Measurements from ENCODE around the gene NCAPD3. TPM values are rescaled to one million over a fixed set of nuclear protein-coding genes. Genes with fewer than 3 reads are reported as not detected.
A peak's percentile ranks its signal among the peaks of the same experiment; 100 is the strongest.
"Not testable (repeated sequence)": the region's sequence is repeated elsewhere in the genome, so short reads cannot be mapped to it uniquely, and the experiment has no call there.

The NCAPD3 gene
- total and polyA plus RNA-seq, 4 experiments from 2014 or later, result 14.3 to 41.8 (median 27.3) TPM

DNA sequence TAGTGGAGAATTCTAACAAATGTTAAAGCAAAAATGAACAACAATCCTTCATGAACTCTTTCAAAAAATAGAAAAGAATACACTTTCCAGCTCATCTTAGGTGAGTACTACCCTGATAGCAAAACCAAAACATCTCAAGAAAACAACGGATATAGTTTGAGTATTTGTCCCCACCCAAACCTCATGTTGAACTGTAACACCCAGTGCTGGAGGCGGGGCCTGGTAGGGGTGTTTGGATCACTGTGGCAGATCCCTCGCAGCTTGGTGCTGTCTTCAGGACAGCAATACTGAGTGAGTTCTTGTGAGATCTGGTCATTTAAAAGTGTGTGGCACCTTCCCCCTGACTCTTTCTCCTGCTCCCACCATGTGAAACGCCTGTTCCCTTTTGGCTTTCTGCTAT is 27.0 kb downstream of the NCAPD3 start:
- Histone ChIP-seq H3K9me3 (ENCODE audit: control insufficient read depth in 1 of 2, low read length in 2 of 2) (no peaks in the 10 kb centered on the region), H3K4me1 (ENCODE audit: insufficient read depth, low read length) (peaks cover 3% of the 10 kb centered on the region), H3K27ac (ENCODE audit: low read depth, low read length) (no peak overlapping the region), H3K27me3 (ENCODE audit: insufficient read depth, low read length) (no peaks in the 10 kb centered on the region), H3K36me3 (ENCODE audit: insufficient read depth, low read length) (peaks cover 16% of the 10 kb centered on the region), H3K4me3 (ENCODE audit: low read length in 2 of 2) (no peak overlapping the region)
- ChIA-PET POLR2A (ENCODE audit: partially characterized antibody) (interaction anchor here (1.2 to 1.7 kb wide), 3 partner anchors 28 to 57 kb away, joined by 3 to 8 read pairs (median 4); partner anchors contain the start of genes ACAD8, NCAPD3, THYN1 and VPS26B), CTCF (ENCODE audit: partially characterized antibody) (interaction anchor here (1.4 to 2.7 kb wide), 2 partner anchors 11 to 15 kb away, joined by 5 to 10 read pairs; no protein-coding TSS in a partner anchor)
- Mint-ChIP-seq H3K27me3 (no peaks in the 10 kb centered on the region), H3K36me3 (peaks cover 52 to 70% of the 10 kb centered on the region in 2 donors), H3K27ac (peak overlapping the region in 6 of 7 donors; percentile 76 to 96 (median 84)), H3K9me3 (no peaks in the 10 kb centered on the region), H3K4me1 (peaks cover 6 to 10% (median 8%) of the 10 kb centered on the region in 4 donors), H3K4me3 (peak overlapping the region in 7 of 8 donors; percentile 40 to 82 (median 49))
- intact Hi-C loops (cut with micrococcal nuclease), result no loop called here
- DNase-seq, result peak in 4 of 5 donors; percentile 9 to 31 (median 21)

DNA sequence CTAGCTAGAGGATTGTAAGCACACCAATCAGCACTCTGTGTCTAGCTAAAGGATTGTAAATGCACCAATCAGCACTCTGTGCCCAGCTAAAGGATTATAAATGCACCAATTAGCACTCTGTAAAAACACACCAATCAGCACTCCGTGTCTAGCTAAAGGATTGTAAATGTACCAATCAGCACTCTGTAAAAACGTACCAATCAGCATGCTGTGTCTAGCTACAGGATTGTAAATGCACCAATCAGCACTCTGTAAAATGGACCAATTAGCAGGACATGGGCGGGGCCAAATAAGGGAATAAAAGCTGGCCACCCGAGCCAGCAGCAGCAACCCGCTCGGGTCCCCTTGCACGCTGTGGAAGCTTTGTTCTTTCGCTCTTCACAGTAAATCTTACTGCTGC is 35.7 kb downstream of the NCAPD3 start:
- H3K27ac Mint-ChIP-seq; H3K27me3 Mint-ChIP-seq; DNase-seq; H3K4me3 ChIP-seq (ENCODE audit: low read length in 2 of 2); H3K4me1 ChIP-seq (ENCODE audit: insufficient read depth, low read length); H3K9me3 ChIP-seq (ENCODE audit: control insufficient read depth in 1 of 2, low read length in 2 of 2); POLR2A ChIA-PET (ENCODE audit: partially characterized antibody); H3K4me1 Mint-ChIP-seq; CTCF ChIA-PET (ENCODE audit: partially characterized antibody); H3K27me3 ChIP-seq (ENCODE audit: insufficient read depth, low read length); H3K27ac ChIP-seq (ENCODE audit: low read depth, low read length); H3K4me3 Mint-ChIP-seq; intact Hi-C loops (cut with micrococcal nuclease); H3K9me3 Mint-ChIP-seq: not testable (repeated sequence)
- peaks cover 78 to 82% of the 10 kb centered on the region in 2 donors for H3K36me3 Mint-ChIP-seq
- peaks cover 36% of the 10 kb centered on the region for H3K36me3 ChIP-seq (ENCODE audit: insufficient read depth, low read length)

DNA sequence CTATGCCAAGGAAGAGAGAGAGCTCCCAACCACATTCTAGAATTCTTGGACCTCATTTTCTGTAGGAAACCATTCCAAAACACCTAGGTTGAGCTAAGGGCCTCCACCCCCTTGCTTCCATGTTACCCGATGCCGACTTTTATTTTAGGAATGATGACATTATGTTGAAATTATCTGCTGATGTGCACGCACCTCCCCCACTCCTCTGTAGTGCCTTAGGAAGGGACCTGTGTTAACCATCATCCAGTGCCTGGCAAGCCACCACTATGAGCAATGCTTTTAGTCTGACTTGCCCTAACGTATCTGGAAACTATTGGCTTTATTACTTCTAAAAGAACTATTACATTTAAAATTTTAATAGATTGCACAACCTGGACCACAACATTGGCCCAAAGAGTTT is 42.1 kb downstream of the NCAPD3 start:
- Mint-ChIP-seq H3K4me3 (no peak overlapping the region), H3K27ac (no peak overlapping the region), H3K27me3 (no peaks in the 10 kb centered on the region), H3K36me3 (peaks cover 53 to 72% of the 10 kb centered on the region in 2 donors), H3K4me1 (no peaks in the 10 kb centered on the region), H3K9me3 (no peaks in the 10 kb centered on the region)
- Histone ChIP-seq H3K4me3 (ENCODE audit: low read length in 2 of 2) (no peak overlapping the region), H3K9me3 (ENCODE audit: control insufficient read depth in 1 of 2, low read length in 2 of 2) (no peaks in the 10 kb centered on the region), H3K4me1 (ENCODE audit: insufficient read depth, low read length) (no peaks in the 10 kb centered on the region), H3K27ac (ENCODE audit: low read depth, low read length) (no peak overlapping the region), H3K27me3 (ENCODE audit: insufficient read depth, low read length) (no peaks in the 10 kb centered on the region), H3K36me3 (ENCODE audit: insufficient read depth, low read length) (peaks cover 42% of the 10 kb centered on the region)
- ChIA-PET POLR2A (ENCODE audit: partially characterized antibody) (interaction anchor here (0.6 kb wide), 1 partner anchor 18 kb away, joined by 4 read pairs; no protein-coding TSS in a partner anchor), CTCF (ENCODE audit: partially characterized antibody) (interaction anchor here (1.1 to 1.6 kb wide), 3 partner anchors 8 to 132 kb away, joined by 3 to 5 read pairs (median 4); no protein-coding TSS in a partner anchor)
- no peak for DNase-seq
- intact Hi-C loops (cut with micrococcal nuclease), result no loop called here

DNA sequence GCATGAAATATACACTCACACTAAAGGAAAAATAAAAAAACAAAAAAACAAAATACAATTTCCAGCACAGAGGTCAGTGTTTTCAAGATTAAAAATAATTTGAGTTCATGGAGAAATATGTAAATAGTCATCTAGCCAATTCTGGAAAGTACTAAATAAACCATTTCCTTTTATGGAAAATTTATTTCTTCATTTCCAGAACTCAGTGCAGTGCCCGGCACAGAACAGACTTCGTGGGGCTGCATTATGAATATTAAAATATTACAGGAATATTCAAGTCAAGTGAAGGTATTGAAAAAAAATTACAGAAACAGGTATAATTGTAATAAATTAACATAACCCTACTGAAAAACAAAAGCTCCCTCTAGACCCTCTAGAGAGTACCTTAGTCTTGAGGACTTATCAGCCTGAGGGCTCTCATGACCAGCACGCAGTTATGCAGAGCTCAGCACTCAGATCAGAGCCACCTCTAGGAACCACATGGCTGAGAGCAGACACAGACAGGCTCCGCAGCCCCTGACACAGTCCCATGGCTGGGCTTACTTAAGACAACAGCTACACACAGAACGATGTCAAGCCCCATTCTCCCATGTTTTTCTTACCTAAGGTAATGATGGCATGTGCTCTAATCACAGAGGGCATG is 45.6 kb downstream of the NCAPD3 start:
- intact Hi-C loops (cut with micrococcal nuclease), result no loop called here
- CTCF ChIA-PET (ENCODE audit: partially characterized antibody), result no interaction called here

DNA sequence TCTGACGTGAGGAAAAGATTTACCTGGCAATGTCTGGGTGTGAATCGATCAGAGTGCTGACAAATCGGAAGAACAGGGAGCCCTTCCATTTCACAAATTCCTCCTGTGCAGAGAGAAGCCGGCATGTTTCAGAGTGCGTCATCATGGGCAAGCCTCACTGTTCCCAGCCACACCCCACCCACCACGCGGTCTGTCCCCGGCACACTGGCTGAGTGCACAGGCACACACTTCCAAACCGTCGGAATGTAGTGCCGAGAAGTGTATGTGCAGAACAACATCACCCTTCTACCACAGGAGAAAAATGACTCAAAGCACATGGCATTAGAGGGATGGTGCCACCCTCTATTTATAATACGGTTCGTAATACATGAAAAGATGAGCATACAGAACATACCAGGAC is 47.5 kb downstream of the NCAPD3 start:
- Histone ChIP-seq H3K4me1 (ENCODE audit: insufficient read depth, low read length) (no peaks in the 10 kb centered on the region), H3K36me3 (ENCODE audit: insufficient read depth, low read length) (peaks cover 49% of the 10 kb centered on the region), H3K4me3 (ENCODE audit: low read length in 2 of 2) (no peak overlapping the region), H3K9me3 (ENCODE audit: control insufficient read depth in 1 of 2, low read length in 2 of 2) (no peaks in the 10 kb centered on the region), H3K27ac (ENCODE audit: low read depth, low read length) (no peak overlapping the region), H3K27me3 (ENCODE audit: insufficient read depth, low read length) (no peaks in the 10 kb centered on the region)
- Mint-ChIP-seq H3K4me1 (no peaks in the 10 kb centered on the region), H3K27ac (no peak overlapping the region), H3K36me3 (peaks cover 66 to 70% of the 10 kb centered on the region in 2 donors), H3K27me3 (no peaks in the 10 kb centered on the region), H3K4me3 (no peak overlapping the region), H3K9me3 (peaks cover 0 to 2% (median 0%) of the 10 kb centered on the region in 8 donors)
- intact Hi-C loops (cut with micrococcal nuclease), result no loop called here
- CTCF ChIA-PET (ENCODE audit: partially characterized antibody), result no interaction called here
- no peak for DNase-seq
- POLR2A ChIA-PET (ENCODE audit: partially characterized antibody), result no interaction called here

More for the DNA sequence above, 45.6 kb downstream of the NCAPD3 start:
- Mint-ChIP-seq H3K4me1 (no peaks in the 10 kb centered on the region), H3K9me3 (peaks cover 0 to 2% (median 0%) of the 10 kb centered on the region in 8 donors), H3K4me3 (no peak overlapping the region), H3K27me3 (no peaks in the 10 kb centered on the region), H3K27ac (peak overlapping the region in 2 of 7 donors; percentile 39 to 42), H3K36me3 (peaks cover 55 to 73% of the 10 kb centered on the region in 2 donors)
- POLR2A ChIA-PET (ENCODE audit: partially characterized antibody), result interaction anchor here (0.8 kb wide), 1 partner anchor 84 kb away, joined by 3 read pairs; no protein-coding TSS in a partner anchor
- Histone ChIP-seq H3K27ac (ENCODE audit: low read depth, low read length) (no peak overlapping the region), H3K4me3 (ENCODE audit: low read length in 2 of 2) (no peak overlapping the region), H3K9me3 (ENCODE audit: control insufficient read depth in 1 of 2, low read length in 2 of 2) (no peaks in the 10 kb centered on the region), H3K4me1 (ENCODE audit: insufficient read depth, low read length) (no peaks in the 10 kb centered on the region), H3K36me3 (ENCODE audit: insufficient read depth, low read length) (peaks cover 44% of the 10 kb centered on the region), H3K27me3 (ENCODE audit: insufficient read depth, low read length) (no peaks in the 10 kb centered on the region)
- no peak for DNase-seq

DNA sequence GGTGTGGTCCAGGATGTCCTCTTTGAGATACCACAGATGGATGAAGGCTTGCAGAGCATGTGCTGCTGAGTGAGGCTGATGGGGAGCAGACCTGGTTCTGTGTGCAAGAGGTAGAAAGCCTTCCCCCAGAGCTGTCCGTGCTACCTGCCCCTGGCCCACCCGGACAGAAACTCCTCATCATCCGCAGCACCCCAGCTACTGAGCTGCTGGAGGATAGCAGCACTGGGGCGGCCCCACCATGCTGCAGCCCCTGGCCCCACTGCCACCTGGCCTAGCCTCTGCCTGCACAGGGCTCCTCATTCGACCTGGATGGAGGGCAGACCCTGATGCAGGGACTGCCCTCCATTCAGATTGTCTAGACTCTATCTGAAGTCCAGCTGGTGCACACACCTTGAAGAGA is 50.5 kb downstream of the NCAPD3 start:
- peaks cover 0 to 2% (median 0%) of the 10 kb centered on the region in 8 donors for H3K9me3 Mint-ChIP-seq
- intact Hi-C loops (cut with micrococcal nuclease), result no loop called here
- H3K4me3 ChIP-seq (ENCODE audit: low read length in 2 of 2), result no peak overlapping the region
- CTCF ChIA-PET (ENCODE audit: partially characterized antibody), result interaction anchor here (1.0 kb wide), 1 partner anchor 9 kb away, joined by 4 read pairs; no protein-coding TSS in a partner anchor
- peaks cover 54 to 73% of the 10 kb centered on the region in 2 donors for H3K36me3 Mint-ChIP-seq
- no peak overlapping the region for H3K27ac ChIP-seq (ENCODE audit: low read depth, low read length)
- H3K4me3 Mint-ChIP-seq, result no peak overlapping the region
- H3K9me3 ChIP-seq (ENCODE audit: control insufficient read depth in 1 of 2, low read length in 2 of 2), result no peaks in the 10 kb centered on the region
- H3K27me3 Mint-ChIP-seq, result no peaks in the 10 kb centered on the region
- H3K4me1 ChIP-seq (ENCODE audit: insufficient read depth, low read length), result no peaks in the 10 kb centered on the region
- POLR2A ChIA-PET (ENCODE audit: partially characterized antibody), result no interaction called here
- DNase-seq, result no peak
- H3K27ac Mint-ChIP-seq, result no peak overlapping the region
- no peaks in the 10 kb centered on the region for H3K27me3 ChIP-seq (ENCODE audit: insufficient read depth, low read length)
- H3K36me3 ChIP-seq (ENCODE audit: insufficient read depth, low read length), result peaks cover 52% of the 10 kb centered on the region
- H3K4me1 Mint-ChIP-seq, result no peaks in the 10 kb centered on the region

DNA sequence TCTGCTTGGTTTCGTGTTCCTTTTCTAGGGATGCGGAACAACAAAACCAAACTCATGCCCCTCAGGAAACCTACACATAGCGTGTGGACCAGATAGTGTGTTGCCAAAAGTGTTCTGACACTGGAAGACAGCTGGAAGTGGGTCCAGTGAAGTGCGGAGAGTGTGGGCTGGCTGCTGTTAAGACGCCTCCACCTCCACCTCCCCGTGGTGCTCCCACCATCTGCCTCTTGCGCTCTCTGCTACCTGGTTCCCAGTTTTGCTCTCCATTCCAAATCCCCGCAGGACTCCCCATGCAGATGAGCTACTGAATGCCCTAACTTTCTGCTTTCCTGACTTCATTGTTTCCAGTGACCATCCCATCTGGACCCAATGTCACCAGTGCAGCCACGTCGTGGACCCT is 51.8 kb downstream of the NCAPD3 start:
- Histone ChIP-seq H3K27me3 (ENCODE audit: insufficient read depth, low read length) (no peaks in the 10 kb centered on the region), H3K27ac (ENCODE audit: low read depth, low read length) (no peak overlapping the region), H3K9me3 (ENCODE audit: control insufficient read depth in 1 of 2, low read length in 2 of 2) (no peaks in the 10 kb centered on the region), H3K4me3 (ENCODE audit: low read length in 2 of 2) (no peak overlapping the region), H3K4me1 (ENCODE audit: insufficient read depth, low read length) (no peaks in the 10 kb centered on the region), H3K36me3 (ENCODE audit: insufficient read depth, low read length) (peaks cover 47% of the 10 kb centered on the region)
- ChIA-PET POLR2A (ENCODE audit: partially characterized antibody) (no interaction called here), CTCF (ENCODE audit: partially characterized antibody) (no interaction called here)
- Mint-ChIP-seq H3K9me3 (peaks cover 0 to 2% (median 0%) of the 10 kb centered on the region in 8 donors), H3K27me3 (no peaks in the 10 kb centered on the region), H3K36me3 (peaks cover 55 to 72% of the 10 kb centered on the region in 2 donors), H3K4me3 (no peak overlapping the region), H3K4me1 (no peaks in the 10 kb centered on the region), H3K27ac (peak overlapping the region in 2 of 7 donors; percentile 28 to 43)
- DNase-seq, result no peak
- intact Hi-C loops (cut with micrococcal nuclease), result no loop called here
